NCI-H748 (cell line): ENCODE data around the gene SGO2.
"Not testable (repeated sequence)": the region's sequence is repeated elsewhere in the genome, so short reads cannot be mapped to it uniquely, and the experiment has no call there.

Experiments used
- DNase-seq: peaks from one replicate; lab custom pipeline; 2025; ENCODE audit not compliant: unreplicated experiment; lab: John Stamatoyannopoulos, UW

The SGO2 gene

DNA sequence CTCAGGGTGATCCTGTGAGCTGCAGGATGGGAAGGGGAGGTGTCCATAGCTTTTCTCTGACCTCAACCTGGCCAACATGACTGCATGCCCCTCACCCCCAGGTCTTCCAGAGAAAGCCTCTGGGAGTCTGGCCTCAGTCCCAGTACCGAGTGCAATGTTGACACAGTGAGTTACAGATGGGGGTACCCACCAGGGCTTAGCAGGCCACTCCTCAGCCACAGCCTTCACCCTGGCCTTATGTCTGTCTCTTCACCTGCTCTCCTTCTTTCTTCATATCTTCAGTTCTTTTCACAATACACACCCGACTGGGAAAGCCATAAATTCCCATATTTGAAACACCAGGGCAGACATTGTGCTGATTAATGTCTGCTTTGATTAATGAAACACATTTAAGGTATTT is 93.3 kb downstream of the SGO2 start:
- DNase-seq = no peak

DNA sequence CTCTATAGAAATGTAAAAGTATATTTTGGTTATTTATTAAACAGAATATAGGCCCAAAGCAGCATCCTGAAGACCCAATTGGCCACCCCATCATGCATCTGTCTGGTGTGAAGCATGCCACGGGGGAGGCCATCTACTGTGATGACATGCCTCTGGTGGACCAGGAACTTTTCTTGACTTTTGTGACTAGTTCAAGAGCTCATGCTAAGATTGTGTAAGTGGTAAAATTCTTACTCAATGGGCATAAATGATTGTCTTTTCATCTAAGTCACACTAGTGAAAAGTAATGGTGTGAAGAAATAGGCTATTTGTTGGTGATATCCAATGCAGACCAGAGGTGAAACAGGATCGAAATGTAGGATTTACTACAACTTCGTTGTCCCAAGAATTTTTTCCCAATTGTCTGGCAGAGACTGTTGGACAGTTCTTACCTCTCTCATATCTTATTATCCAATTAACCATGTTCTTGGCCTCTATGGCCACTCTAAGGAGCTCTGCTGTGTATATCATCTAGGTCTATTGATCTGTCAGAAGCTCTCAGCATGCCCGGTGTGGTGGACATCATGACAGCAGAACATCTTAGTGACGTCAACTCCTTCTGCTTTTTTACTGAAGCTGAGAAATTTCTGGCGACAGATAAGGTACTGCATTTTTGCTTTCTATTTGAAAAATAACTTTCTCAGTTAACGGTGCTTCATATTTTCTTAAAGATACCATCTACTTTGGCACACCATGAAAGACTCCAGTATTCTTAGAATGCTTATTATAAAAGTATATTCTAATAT is 94.8 kb downstream of the SGO2 start:
- DNase-seq = no peak

DNA sequence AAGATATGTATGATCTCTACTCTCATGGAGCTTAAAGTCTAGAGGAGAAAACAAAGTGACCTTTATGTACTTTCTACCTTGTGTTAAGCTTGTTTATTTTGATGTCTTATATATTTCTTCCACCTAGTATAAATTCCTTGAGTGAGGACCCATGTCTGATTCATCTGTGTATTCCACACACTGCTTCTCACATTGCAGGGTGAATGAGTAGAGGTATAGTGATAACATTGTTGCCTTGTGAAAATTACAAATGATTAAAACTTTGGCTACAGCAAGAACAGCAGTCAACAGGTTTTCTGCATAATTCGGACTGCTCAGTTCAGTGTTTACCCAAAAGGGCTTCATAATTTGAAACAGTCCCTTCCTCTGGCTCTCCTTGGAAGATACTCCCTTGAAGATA is 96.1 kb downstream of the SGO2 start:
- no peak for DNase-seq

DNA sequence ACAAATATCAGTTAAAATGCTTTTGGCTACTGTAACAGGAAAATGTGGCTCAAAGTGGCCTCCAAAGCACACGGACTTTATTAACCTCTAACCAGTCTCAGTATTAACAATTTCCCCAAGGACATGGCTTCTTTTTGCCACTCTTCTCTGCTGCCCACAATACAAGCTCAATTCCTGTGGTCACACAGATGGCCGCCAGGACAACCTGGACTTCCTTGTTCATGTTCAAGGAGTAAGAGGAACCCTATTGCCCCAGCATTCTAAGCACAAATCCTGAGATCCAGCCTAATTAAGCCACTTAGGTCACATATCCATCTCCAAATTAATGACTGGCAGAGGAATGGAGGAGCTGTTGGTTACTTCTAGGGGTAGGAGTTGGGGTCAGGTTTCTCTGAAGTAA is 98.0 kb downstream of the SGO2 start:
- DNase-seq = no peak

GRCh38 chr2:200624658-200625057 is 98.7 kb downstream of the SGO2 start:
- no peak for DNase-seq

DNA sequence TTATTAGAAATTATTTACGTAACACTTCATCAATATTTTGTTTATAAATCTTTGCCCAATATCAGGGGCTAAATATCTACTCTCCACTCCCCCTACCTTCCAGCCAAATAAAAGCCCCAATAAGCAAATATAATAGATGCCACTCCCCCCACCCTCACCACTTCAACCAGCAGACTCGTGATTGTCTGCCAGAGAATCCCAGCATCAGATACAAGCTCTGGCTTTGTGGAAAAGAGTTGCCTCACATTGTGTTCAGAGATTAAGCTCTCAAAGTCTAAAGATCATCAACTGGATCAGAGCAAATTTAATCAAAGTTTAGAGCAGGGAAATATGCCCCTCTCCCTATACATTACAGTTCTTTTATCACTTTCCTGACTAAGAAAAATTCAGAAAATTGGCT is 99.3 kb downstream of the SGO2 start:
- DNase-seq = no peak

GRCh38 chr2:200625958-200626363 is 100.0 kb downstream of the SGO2 start:
- no peak for DNase-seq

DNA sequence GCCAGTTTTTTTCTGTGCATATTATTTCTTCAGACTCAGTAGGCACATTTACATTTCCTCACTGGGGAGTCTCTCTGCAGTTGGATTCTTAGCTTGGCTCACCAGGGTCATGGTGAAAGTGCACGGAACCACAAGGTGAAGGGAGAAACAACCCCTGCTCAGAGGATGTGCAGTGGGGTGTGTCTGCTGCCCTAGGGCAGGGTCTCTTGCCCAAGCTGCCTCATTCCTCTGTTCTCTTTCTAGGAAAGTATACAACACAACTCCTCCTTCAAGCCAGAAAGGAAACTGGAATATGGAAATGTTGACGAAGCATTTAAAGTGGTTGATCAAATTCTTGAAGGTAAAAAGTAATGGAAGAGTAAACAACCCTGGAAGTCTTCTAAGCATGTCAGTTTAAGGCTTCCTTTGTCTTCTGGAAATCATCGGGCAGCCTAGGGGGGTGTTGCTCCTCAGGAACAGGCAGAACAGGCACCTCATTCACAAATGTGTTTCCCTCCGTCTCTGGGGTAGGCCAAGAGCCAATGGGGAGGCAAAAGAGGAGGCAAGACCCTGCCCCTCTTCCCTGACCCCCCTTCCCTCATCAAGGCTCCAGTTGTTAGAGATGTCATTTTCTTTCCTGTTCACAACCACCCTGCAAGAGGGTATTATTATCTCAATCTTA is 101.2 kb downstream of the SGO2 start:
- no peak for DNase-seq

- DNase-seq = not testable (repeated sequence)
Measured at GRCh38 chr2:200628461-200628860, 102.5 kb downstream of the SGO2 start.

DNA sequence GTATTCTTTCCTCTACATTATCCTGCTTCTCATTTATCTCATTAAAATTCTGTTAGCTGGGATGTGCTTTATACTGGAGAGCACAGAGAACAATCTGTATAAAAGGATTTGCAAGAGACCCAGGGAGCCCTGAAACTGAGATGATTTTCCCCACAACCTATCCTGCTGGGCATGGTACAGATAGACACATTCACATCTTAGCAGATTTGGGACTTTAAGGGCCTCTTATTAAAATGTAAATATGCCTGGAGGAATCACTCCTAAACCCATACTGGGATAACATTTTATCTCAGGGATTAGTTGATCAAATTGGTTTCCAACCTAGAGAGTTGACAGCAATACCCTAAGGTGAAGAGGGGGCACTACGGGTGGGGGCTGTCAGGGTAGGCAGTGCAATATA is 105.3 kb downstream of the SGO2 start:
- DNase-seq = no peak
